Measurements from ENCODE around the gene CD9. TPM values are rescaled to one million over a fixed set of nuclear protein-coding genes. Genes with fewer than 3 reads are reported as not detected.

CD9 gene
- total and polyA plus RNA-seq, 2 donors (not counting 3 experiments of a cell fraction or from before 2014, with no cell fraction given): 379 to 1,225 TPM

GRCh38 chr12:6206327-6206726, 6.1 kb downstream of the CD9 start:
- H4K20me1 ChIP-seq (replicated peaks; ENCODE audit: control insufficient read depth, extremely low read depth, insufficient read depth, low read length): no peaks in the 10 kb centered on the region
- H3K4me2 ChIP-seq (ENCODE audit: insufficient read depth, low read length): no peak overlapping the region
- no peaks in the 10 kb centered on the region for H3K27me3 ChIP-seq (ENCODE audit: control insufficient read depth in 2 of 2, insufficient read depth in 2 of 2, low read length in 2 of 2)
- H3K9me1 ChIP-seq (replicated peaks; ENCODE audit: control insufficient read depth, extremely low read depth, insufficient read depth, low read length): no peaks in the 10 kb centered on the region
- TF ChIP-seq MYC (IDR thresholded peaks at IDR 0.05; ENCODE audit: low read depth, low read length): no peak
- TF ChIP-seq POLR2AphosphoS5 (IDR thresholded peaks at IDR 0.05; ENCODE audit: insufficient read depth, low read depth, low read length): no peak
- no peak for TF ChIP-seq EZH2 (IDR thresholded peaks at IDR 0.05; ENCODE audit: borderline replicate concordance, low read depth, low read length, severe bottlenecking)
- TF ChIP-seq GATA2 (IDR thresholded peaks at IDR 0.05; ENCODE audit: insufficient read depth, insufficient read length, low read depth, low read length): no peak
- TF ChIP-seq FOS (IDR thresholded peaks at IDR 0.05; ENCODE audit: borderline replicate concordance, insufficient read depth, low read length): no peak
- TF ChIP-seq JUN (IDR thresholded peaks at IDR 0.05; ENCODE audit: borderline replicate concordance, insufficient read depth, insufficient read length, low read depth): no peak
- TF ChIP-seq CTCF (IDR thresholded peaks at IDR 0.05; ENCODE audit: extremely low read depth in 1 of 2, insufficient read depth in 1 of 2, low read depth in 1 of 2, low read length in 2 of 2): no peak
- TF ChIP-seq MAX (IDR thresholded peaks at IDR 0.05; ENCODE audit: insufficient read depth, insufficient read length): no peak
- no peak for TF ChIP-seq POLR2A (IDR thresholded peaks at IDR 0.05; ENCODE audit: low read depth, low read length)
- H3K79me2 ChIP-seq (ENCODE audit: control insufficient read depth, insufficient read depth, low read length): peaks cover 99% of the 10 kb centered on the region
- dilution Hi-C loops (cut with MboI; ENCODE audit: extremely low pct_ligation_motif_present, low sequenced_read_pairs) (no loop called here), intact Hi-C loops (cut with micrococcal nuclease) (no loop called here)
- no peak overlapping the region for H3K27ac ChIP-seq (ENCODE audit: insufficient read depth, low read depth, low read length)
- DNase-seq (ENCODE audit: low read depth, low spot score): no peak
- H3K9me3 ChIP-seq (replicated peaks; ENCODE audit: control insufficient read depth, insufficient read depth, low read length): no peaks in the 10 kb centered on the region
- no peak overlapping the region for H3K4me3 ChIP-seq (replicated peaks in 1 of 3; ENCODE audit: insufficient read depth in 1 of 3, low read depth in 1 of 3, low read length in 3 of 3)
- peaks cover 47% of the 10 kb centered on the region for H3K4me1 ChIP-seq (ENCODE audit: control insufficient read depth, extremely low read depth, insufficient read depth, low read length)
- no TSS peak for BruUV-seq (replicated peaks)
- H3K9ac ChIP-seq (replicated peaks; ENCODE audit: extremely low read depth, insufficient read depth, low read length): no peak overlapping the region
- CTCF ChIA-PET: interaction anchor here (1.8 to 2.9 kb wide), 3 partner anchors 8 to 79 kb away, joined by 10 to 25 read pairs (median 15); no protein-coding TSS in a partner anchor
- no peak overlapping the region for H2AFZ ChIP-seq (ENCODE audit: low read depth, low read length)
- POLR2A ChIA-PET: no interaction called here
- FAIRE-seq: no peak
- H3K36me3 ChIP-seq (ENCODE audit: control insufficient read depth in 2 of 2, extremely low read depth in 1 of 2, insufficient read depth in 2 of 2, low read length in 2 of 2): peaks cover 0 to 8% of the 10 kb centered on the region in 2 experiments
